Limb (tissue), 2 donors: Measurements from ENCODE around the gene BAD.

Source experiments
- DNase-seq, 2 donors: peaks; one replicate each; pipeline ENCODE4 v3.0.0-alpha.2; 2016; ENCODE audit errors: extremely low spot score in 2 of 2

BAD gene

GRCh38 chr11:64232182-64232966, 52.1 kb downstream of the BAD start:
- DNase-seq: no peak

- DNase-seq: no peak
These were observed 52.9 kb downstream of the BAD start for GRCh38 chr11:64231546-64231945.

GRCh38 chr11:64230985-64231365, 53.5 kb downstream of the BAD start:
- no peak for DNase-seq

GRCh38 chr11:64230171-64230984, 54.1 kb downstream of the BAD start, which contains the start of gene DNAJC4:
TSS of gene DNAJC4 (plus strand) at chr11:64230548. CDS start at chr11:64230855, 307 bp downstream.
- peak; percentile 90 to 94 for DNase-seq

GRCh38 chr11:64229744-64230170, 54.7 kb downstream of the BAD start:
- DNase-seq: no peak

GRCh38 chr11:64229090-64229743, 55.2 kb downstream of the BAD start:
- no peak for DNase-seq

- no peak for DNase-seq
These were observed 57.0 kb downstream of the BAD start for GRCh38 chr11:64227405-64227956.

- DNase-seq: no peak
These were observed 57.9 kb downstream of the BAD start for GRCh38 chr11:64226507-64227051.

GRCh38 chr11:64225608-64226506, 58.6 kb downstream of the BAD start, which contains the start of the genes NUDT22 and TRPT1:
TSS of gene NUDT22 (plus strand) at chr11:64226274. CDS start at chr11:64226653, 379 bp downstream.
TSS of gene TRPT1 (minus strand) at chr11:64226186. CDS start at chr11:64225860, 326 bp downstream.
- DNase-seq: peak; percentile 84 to 95

GRCh38 chr11:64224891-64225607, 59.4 kb downstream of the BAD start:
- peak in 1 of 2 donors; percentile 36 for DNase-seq

GRCh38 chr11:64224151-64224890, 60.1 kb downstream of the BAD start:
- no peak for DNase-seq

GRCh38 chr11:64223001-64223651, 61.3 kb downstream of the BAD start:
- peak in 1 of 2 donors; percentile 38 for DNase-seq

GRCh38 chr11:64222651-64223000, 61.8 kb downstream of the BAD start:
- DNase-seq: no peak

GRCh38 chr11:64220798-64221197, 63.7 kb downstream of the BAD start:
- DNase-seq: no peak

GRCh38 chr11:64220271-64220670, 64.2 kb downstream of the BAD start:
- DNase-seq: no peak
